Measurements from ENCODE around the gene TLCD5. TPM values are rescaled to one million over a fixed set of nuclear protein-coding genes. Genes with fewer than 3 reads are reported as not detected.

TLCD5 gene
- total RNA-seq, 4 donors from 2014 or later: 1.3 to 9.4 (median 1.5) TPM; not detected in 1

GRCh38 chr11:120332822-120333716, 8.0 kb downstream of the TLCD5 start:
- no peak for TF ChIP-seq CTCF (IDR thresholded peaks at IDR 0.05)
- no peak for TF ChIP-seq EP300 (IDR thresholded peaks at IDR 0.05; ENCODE audit: low read depth)
- no peak for TF ChIP-seq POLR2A (IDR thresholded peaks at IDR 0.05)
- no peak for TF ChIP-seq POLR2AphosphoS5 (IDR thresholded peaks at IDR 0.05)
- Histone ChIP-seq H3K27me3 (no peaks in the 10 kb centered on the region), H3K4me3 (no peak overlapping the region), H3K27ac (no peak overlapping the region), H3K9me3 (no peaks in the 10 kb centered on the region), H3K4me1 (peaks cover 0 to 16% (median 7%) of the 10 kb centered on the region in 4 donors), H3K36me3 (no peaks in the 10 kb centered on the region)
- in situ Hi-C loops (cut with MboI; ENCODE audit: low pct_ligation_motif_present in 1 of 4, low pct_unique_long_range_greater_than_20kb in 1 of 4, low sequenced_read_pairs in 3 of 4): loop anchor here in 1 of 4 donors (25.0 kb wide), 1 partner anchor 104 kb away; no protein-coding TSS in a partner anchor
- intact Hi-C loops (cut with DNase I; ENCODE audit: low total_unique reads): no loop called here
- DNase-seq: no peak
- WGBS, 2 donors (ENCODE audit: low coverage in 1 of 2): 89% methylated on average over 4 to 5 of the region's 5 CpGs

GRCh38 chr11:120333801-120334200, 8.7 kb downstream of the TLCD5 start:
- WGBS, 2 donors (ENCODE audit: low coverage in 1 of 2): 81% methylated on average over 1 of the region's 1 CpG; no CpG with 5 or more reads in 1 of the 2 donors
- no peak for TF ChIP-seq POLR2A (IDR thresholded peaks at IDR 0.05)
- no peak for TF ChIP-seq POLR2AphosphoS5 (IDR thresholded peaks at IDR 0.05)
- no peak for TF ChIP-seq EP300 (IDR thresholded peaks at IDR 0.05; ENCODE audit: low read depth)
- TF ChIP-seq CTCF (IDR thresholded peaks at IDR 0.05): no peak
- in situ Hi-C loops (cut with MboI; ENCODE audit: low pct_ligation_motif_present in 1 of 4, low pct_unique_long_range_greater_than_20kb in 1 of 4, low sequenced_read_pairs in 3 of 4): loop anchor here in 1 of 4 donors (25.0 kb wide), 1 partner anchor 104 kb away; no protein-coding TSS in a partner anchor
- Histone ChIP-seq H3K27ac (no peak overlapping the region), H3K4me3 (no peak overlapping the region), H3K4me1 (peaks cover 0 to 24% (median 15%) of the 10 kb centered on the region in 4 donors), H3K27me3 (no peaks in the 10 kb centered on the region), H3K9me3 (no peaks in the 10 kb centered on the region), H3K36me3 (no peaks in the 10 kb centered on the region)
- no peak for DNase-seq
- intact Hi-C loops (cut with DNase I; ENCODE audit: low total_unique reads): loop anchor here (2.0 kb wide), 1 partner anchor 97 kb away; no protein-coding TSS in a partner anchor

GRCh38 chr11:120334332-120334731, 9.2 kb downstream of the TLCD5 start:
- DNase-seq: no peak
- intact Hi-C loops (cut with DNase I; ENCODE audit: low total_unique reads) (loop anchor here (2.0 kb wide), 1 partner anchor 96 kb away; no protein-coding TSS in a partner anchor), in situ Hi-C loops (cut with MboI; ENCODE audit: low pct_ligation_motif_present in 1 of 4, low pct_unique_long_range_greater_than_20kb in 1 of 4, low sequenced_read_pairs in 3 of 4) (loop anchor here in 1 of 4 donors (25.0 kb wide), 1 partner anchor 103 kb away; no protein-coding TSS in a partner anchor)
- no peaks in the 10 kb centered on the region for H3K36me3 ChIP-seq
- no peaks in the 10 kb centered on the region for H3K9me3 ChIP-seq
- peak overlapping the region in 3 of 4 donors; percentile 94 to 100 (median 99) for H3K27ac ChIP-seq
- WGBS, 2 donors (ENCODE audit: low coverage in 1 of 2): 48 to 80% methylated on average over 1 of the region's 1 CpG
- TF ChIP-seq POLR2AphosphoS5 (IDR thresholded peaks at IDR 0.05) (no peak), EP300 (IDR thresholded peaks at IDR 0.05; ENCODE audit: low read depth) (no peak), CTCF (IDR thresholded peaks at IDR 0.05) (no peak), POLR2A (IDR thresholded peaks at IDR 0.05) (no peak)
- H3K27me3 ChIP-seq: no peaks in the 10 kb centered on the region
- no peak overlapping the region for H3K4me3 ChIP-seq
- peaks cover 0 to 29% (median 20%) of the 10 kb centered on the region in 4 donors for H3K4me1 ChIP-seq

GRCh38 chr11:120334894-120335462, 9.9 kb downstream of the TLCD5 start:
- Histone ChIP-seq H3K4me1 (peaks cover 2 to 36% (median 25%) of the 10 kb centered on the region in 4 donors), H3K36me3 (no peaks in the 10 kb centered on the region), H3K27me3 (no peaks in the 10 kb centered on the region), H3K27ac (peak overlapping the region; percentile 94 to 100 (median 98)), H3K4me3 (peak overlapping the region in 3 of 4 donors; percentile 72 to 99 (median 85)), H3K9me3 (no peaks in the 10 kb centered on the region)
- WGBS, 2 donors (ENCODE audit: low coverage in 1 of 2): 0 to 1% methylated on average over 8 of the region's 8 CpGs
- in situ Hi-C loops (cut with MboI; ENCODE audit: low pct_ligation_motif_present in 1 of 4, low pct_unique_long_range_greater_than_20kb in 1 of 4, low sequenced_read_pairs in 3 of 4) (loop anchor here in 1 of 4 donors (25.0 kb wide), 1 partner anchor 102 kb away; no protein-coding TSS in a partner anchor), intact Hi-C loops (cut with DNase I; ENCODE audit: low total_unique reads) (loop anchor here (2.0 kb wide), 1 partner anchor 96 kb away; no protein-coding TSS in a partner anchor)
- DNase-seq: peak; percentile 74
- TF ChIP-seq POLR2AphosphoS5 (IDR thresholded peaks at IDR 0.05) (peak; percentile 69 to 82 (median 80)), POLR2A (IDR thresholded peaks at IDR 0.05) (no peak), CTCF (IDR thresholded peaks at IDR 0.05) (peak; percentile 66 to 77 (median 69)), EP300 (IDR thresholded peaks at IDR 0.05; ENCODE audit: low read depth) (peak; percentile 77)
